HEK293 (cell line): ENCODE data around the gene FZD7.

ENCODE experiments used
- MEIS1 ChIP-seq: sonication (generic); formaldehyde crosslinking; IDR thresholded peaks from 2 replicates; pipeline ENCODE4 v1.8.1; 2022; ENCODE audit warnings: missing genetic modification reagents, mild to moderate bottlenecking, borderline replicate concordance
- SP2 ChIP-seq: fragments of 450-650 bp; formaldehyde crosslinking; IDR thresholded peaks from 2 replicates; pipeline ENCODE4 v1.5.1; 2016; ENCODE audit warnings: missing biosample characterization, missing genetic modification characterization
- SP7 ChIP-seq: fragments of 450-650 bp; formaldehyde crosslinking; IDR thresholded peaks from 2 replicates; pipeline ENCODE4 v1.5.1; 2016; ENCODE audit warnings: missing biosample characterization, missing genetic modification characterization
- TRIM28 ChIP-seq: IDR thresholded peaks from 2 replicates; pipeline ENCODE4 v1.6.1; 2011; ENCODE audit warnings: low read length, control low read depth, borderline replicate concordance
- WT1 ChIP-seq: fragments of 450-650 bp; formaldehyde crosslinking; IDR thresholded peaks from 2 replicates; pipeline ENCODE4 v1.5.1; 2016; ENCODE audit warnings: missing biosample characterization, missing genetic modification characterization
- ZFP69B ChIP-seq: fragments of 450-650 bp; formaldehyde crosslinking; IDR thresholded peaks from 2 replicates; pipeline ENCODE4 v1.5.1; 2016; ENCODE audit warnings: missing biosample characterization, missing genetic modification characterization
- ZNF155 ChIP-seq: fragments of 450-650 bp; formaldehyde crosslinking; IDR thresholded peaks from 2 replicates; pipeline ENCODE4 v1.5.1; 2016; ENCODE audit warnings: missing biosample characterization, missing genetic modification characterization
- ZNF19 ChIP-seq: fragments of 450-650 bp; formaldehyde crosslinking; IDR thresholded peaks from 2 replicates; pipeline ENCODE4; 2016; ENCODE audit warnings: missing biosample characterization, missing genetic modification characterization, low read depth
- ZNF248 ChIP-seq: fragments of 450-650 bp; formaldehyde crosslinking; IDR thresholded peaks from 2 replicates; pipeline ENCODE4 v1.5.1; 2017; ENCODE audit warnings: missing biosample characterization, missing genetic modification characterization
- ZNF302 ChIP-seq: fragments of 450-650 bp; formaldehyde crosslinking; IDR thresholded peaks from 2 replicates; pipeline ENCODE4 v1.5.1; 2016; ENCODE audit warnings: missing biosample characterization, missing genetic modification characterization, low read depth
- ZNF510 ChIP-seq: fragments of 450-650 bp; formaldehyde crosslinking; IDR thresholded peaks from 2 replicates; pipeline ENCODE4 v1.5.1; 2018; ENCODE audit warnings: mild to moderate bottlenecking, missing genetic modification characterization, missing biosample characterization; ENCODE audit not compliant: insufficient replicate concordance
- ZNF549 ChIP-seq: fragments of 450-650 bp; IDR thresholded peaks from 2 replicates; pipeline ENCODE4 v1.5.1; 2018; ENCODE audit warnings: missing biosample characterization, missing genetic modification characterization, mild to moderate bottlenecking, inconsistent platforms, moderate library complexity
- ZNF560 ChIP-seq: fragments of 450-650 bp; formaldehyde crosslinking; IDR thresholded peaks from 2 replicates; pipeline ENCODE4 v1.5.1; 2017; ENCODE audit warnings: missing biosample characterization, missing genetic modification characterization, borderline replicate concordance
- ZNF623 ChIP-seq: fragments of 450-650 bp; formaldehyde crosslinking; IDR thresholded peaks from 2 replicates; pipeline ENCODE4 v1.5.1; 2016; ENCODE audit warnings: missing biosample characterization, missing genetic modification characterization
- ZNF664 ChIP-seq: fragments of 450-650 bp; formaldehyde crosslinking; IDR thresholded peaks from 2 replicates; pipeline ENCODE4 v1.5.1; 2016; ENCODE audit warnings: missing biosample characterization, missing genetic modification characterization
- ZNF791 ChIP-seq: fragments of 450-650 bp; formaldehyde crosslinking; IDR thresholded peaks from 2 replicates; pipeline ENCODE4 v1.5.1; 2016; ENCODE audit warnings: missing biosample characterization, missing genetic modification characterization
- ZNF830 ChIP-seq: fragments of 450-650 bp; IDR thresholded peaks from 2 replicates; pipeline ENCODE4 v1.5.0; 2018; ENCODE audit warnings: missing biosample characterization, missing genetic modification characterization, low read depth, mild to moderate bottlenecking, moderate library complexity
- TF ChIP-seq, protein P1 (sequence below): fragments of 450-650 bp; formaldehyde crosslinking; IDR thresholded peaks from 2 replicates; pipeline ENCODE4 v1.5.1; 2017; ENCODE audit warnings: missing biosample characterization, missing genetic modification characterization
- TF ChIP-seq, protein P2 (sequence below): fragments of 450-650 bp; formaldehyde crosslinking; IDR thresholded peaks from 2 replicates; pipeline ENCODE4 v1.5.1; 2016; ENCODE audit warnings: missing biosample characterization, missing genetic modification characterization, low read depth
- TF ChIP-seq, protein P3 (sequence below): fragments of 450-650 bp; formaldehyde crosslinking; IDR thresholded peaks from 2 replicates; pipeline ENCODE4 v1.5.1; 2016; ENCODE audit warnings: missing biosample characterization, missing genetic modification characterization
- TF ChIP-seq, protein P4 (sequence below): fragments of 450-650 bp; formaldehyde crosslinking; conservative IDR thresholded peaks from 2 replicates; pipeline ENCODE4 v1.5.1; 2016; ENCODE audit warnings: low read depth, missing biosample characterization, missing genetic modification characterization
- TF ChIP-seq, protein P5 (sequence below): IDR thresholded peaks from 2 replicates; pipeline ENCODE4 v1.6.1; 2011; ENCODE audit warnings: mild to moderate bottlenecking, low read depth, low read length, borderline replicate concordance
- TF ChIP-seq, protein P6 (sequence below): fragments of 450-650 bp; formaldehyde crosslinking; IDR thresholded peaks from 2 replicates; pipeline ENCODE4 v1.5.1; 2016; ENCODE audit warnings: missing biosample characterization, missing genetic modification characterization, borderline replicate concordance
- TF ChIP-seq, protein P7 (sequence below): fragments of 450-650 bp; formaldehyde crosslinking; IDR thresholded peaks from 2 replicates; pipeline ENCODE4 v1.5.1; 2016; ENCODE audit warnings: missing biosample characterization, missing genetic modification characterization
- TF ChIP-seq, protein P8 (sequence below): fragments of 450-650 bp; formaldehyde crosslinking; IDR thresholded peaks from 2 replicates; pipeline ENCODE4 v1.5.1; 2016; ENCODE audit warnings: missing biosample characterization, missing genetic modification characterization

Gene FZD7

DNA sequence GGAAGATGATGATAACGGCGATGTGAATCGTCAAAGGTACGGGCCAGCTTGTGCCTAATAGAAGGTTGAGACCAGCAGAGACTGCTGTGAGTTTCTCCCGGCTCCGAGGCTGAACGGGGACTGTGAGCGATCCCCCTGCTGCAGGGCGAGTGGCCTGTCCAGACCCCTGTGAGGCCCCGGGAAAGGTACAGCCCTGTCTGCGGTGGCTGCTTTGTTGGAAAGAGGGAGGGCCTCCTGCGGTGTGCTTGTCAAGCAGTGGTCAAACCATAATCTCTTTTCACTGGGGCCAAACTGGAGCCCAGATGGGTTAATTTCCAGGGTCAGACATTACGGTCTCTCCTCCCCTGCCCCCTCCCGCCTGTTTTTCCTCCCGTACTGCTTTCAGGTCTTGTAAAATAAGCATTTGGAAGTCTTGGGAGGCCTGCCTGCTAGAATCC lies 3.0 kb downstream of the FZD7 start (continued):
- TF ChIP-seq, protein P1, sequence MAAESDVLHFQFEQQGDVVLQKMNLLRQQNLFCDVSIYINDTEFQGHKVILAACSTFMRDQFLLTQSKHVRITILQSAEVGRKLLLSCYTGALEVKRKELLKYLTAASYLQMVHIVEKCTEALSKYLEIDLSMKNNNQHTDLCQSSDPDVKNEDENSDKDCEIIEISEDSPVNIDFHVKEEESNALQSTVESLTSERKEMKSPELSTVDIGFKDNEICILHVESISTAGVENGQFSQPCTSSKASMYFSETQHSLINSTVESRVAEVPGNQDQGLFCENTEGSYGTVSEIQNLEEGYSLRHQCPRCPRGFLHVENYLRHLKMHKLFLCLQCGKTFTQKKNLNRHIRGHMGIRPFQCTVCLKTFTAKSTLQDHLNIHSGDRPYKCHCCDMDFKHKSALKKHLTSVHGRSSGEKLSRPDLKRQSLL (tag by site-specific recombination), result no peak
- TF ChIP-seq WT1 (tag by site-specific recombination), result peak; percentile 77
- no peak for TF ChIP-seq ZNF664 (tag by site-specific recombination)
- no peak for TF ChIP-seq ZNF560 (tag by site-specific recombination)
- TF ChIP-seq SP7 (tag by site-specific recombination), result no peak
- TF ChIP-seq ZNF623 (tag by site-specific recombination), result no peak
- TF ChIP-seq ZNF549 (tag by site-specific recombination), result no peak
- TF ChIP-seq, protein P2, sequence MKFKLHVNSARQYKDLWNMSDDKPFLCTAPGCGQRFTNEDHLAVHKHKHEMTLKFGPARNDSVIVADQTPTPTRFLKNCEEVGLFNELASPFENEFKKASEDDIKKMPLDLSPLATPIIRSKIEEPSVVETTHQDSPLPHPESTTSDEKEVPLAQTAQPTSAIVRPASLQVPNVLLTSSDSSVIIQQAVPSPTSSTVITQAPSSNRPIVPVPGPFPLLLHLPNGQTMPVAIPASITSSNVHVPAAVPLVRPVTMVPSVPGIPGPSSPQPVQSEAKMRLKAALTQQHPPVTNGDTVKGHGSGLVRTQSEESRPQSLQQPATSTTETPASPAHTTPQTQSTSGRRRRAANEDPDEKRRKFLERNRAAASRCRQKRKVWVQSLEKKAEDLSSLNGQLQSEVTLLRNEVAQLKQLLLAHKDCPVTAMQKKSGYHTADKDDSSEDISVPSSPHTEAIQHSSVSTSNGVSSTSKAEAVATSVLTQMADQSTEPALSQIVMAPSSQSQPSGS (tag by site-specific recombination), result no peak
- TF ChIP-seq, protein P3, sequence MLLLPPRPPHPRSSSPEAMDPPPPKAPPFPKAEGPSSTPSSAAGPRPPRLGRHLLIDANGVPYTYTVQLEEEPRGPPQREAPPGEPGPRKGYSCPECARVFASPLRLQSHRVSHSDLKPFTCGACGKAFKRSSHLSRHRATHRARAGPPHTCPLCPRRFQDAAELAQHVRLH (tag by site-specific recombination), result no peak
- TF ChIP-seq, protein P4, sequence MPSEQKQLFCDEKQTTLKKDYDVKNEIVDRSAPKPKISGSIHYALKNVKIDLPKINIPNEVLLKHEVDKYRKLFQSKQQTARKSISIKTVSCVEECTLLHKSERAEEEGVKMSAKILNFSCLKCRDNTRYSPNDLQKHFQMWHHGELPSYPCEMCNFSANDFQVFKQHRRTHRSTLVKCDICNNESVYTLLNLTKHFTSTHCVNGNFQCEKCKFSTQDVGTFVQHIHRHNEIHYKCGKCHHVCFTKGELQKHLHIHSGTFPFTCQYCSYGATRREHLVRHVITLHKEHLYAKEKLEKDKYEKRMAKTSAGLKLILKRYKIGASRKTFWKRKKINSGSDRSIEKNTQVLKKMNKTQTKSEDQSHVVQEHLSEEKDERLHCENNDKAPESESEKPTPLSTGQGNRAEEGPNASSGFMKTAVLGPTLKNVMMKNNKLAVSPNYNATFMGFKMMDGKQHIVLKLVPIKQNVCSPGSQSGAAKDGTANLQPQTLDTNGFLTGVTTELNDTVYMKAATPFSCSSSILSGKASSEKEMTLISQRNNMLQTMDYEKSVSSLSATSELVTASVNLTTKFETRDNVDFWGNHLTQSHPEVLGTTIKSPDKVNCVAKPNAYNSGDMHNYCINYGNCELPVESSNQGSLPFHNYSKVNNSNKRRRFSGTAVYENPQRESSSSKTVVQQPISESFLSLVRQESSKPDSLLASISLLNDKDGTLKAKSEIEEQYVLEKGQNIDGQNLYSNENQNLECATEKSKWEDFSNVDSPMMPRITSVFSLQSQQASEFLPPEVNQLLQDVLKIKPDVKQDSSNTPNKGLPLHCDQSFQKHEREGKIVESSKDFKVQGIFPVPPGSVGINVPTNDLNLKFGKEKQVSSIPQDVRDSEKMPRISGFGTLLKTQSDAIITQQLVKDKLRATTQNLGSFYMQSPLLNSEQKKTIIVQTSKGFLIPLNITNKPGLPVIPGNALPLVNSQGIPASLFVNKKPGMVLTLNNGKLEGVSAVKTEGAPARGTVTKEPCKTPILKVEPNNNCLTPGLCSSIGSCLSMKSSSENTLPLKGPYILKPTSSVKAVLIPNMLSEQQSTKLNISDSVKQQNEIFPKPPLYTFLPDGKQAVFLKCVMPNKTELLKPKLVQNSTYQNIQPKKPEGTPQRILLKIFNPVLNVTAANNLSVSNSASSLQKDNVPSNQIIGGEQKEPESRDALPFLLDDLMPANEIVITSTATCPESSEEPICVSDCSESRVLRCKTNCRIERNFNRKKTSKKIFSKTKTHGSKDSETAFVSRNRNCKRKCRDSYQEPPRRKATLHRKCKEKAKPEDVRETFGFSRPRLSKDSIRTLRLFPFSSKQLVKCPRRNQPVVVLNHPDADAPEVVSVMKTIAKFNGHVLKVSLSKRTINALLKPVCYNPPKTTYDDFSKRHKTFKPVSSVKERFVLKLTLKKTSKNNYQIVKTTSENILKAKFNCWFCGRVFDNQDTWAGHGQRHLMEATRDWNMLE, result no peak
- TF ChIP-seq, protein P5, sequence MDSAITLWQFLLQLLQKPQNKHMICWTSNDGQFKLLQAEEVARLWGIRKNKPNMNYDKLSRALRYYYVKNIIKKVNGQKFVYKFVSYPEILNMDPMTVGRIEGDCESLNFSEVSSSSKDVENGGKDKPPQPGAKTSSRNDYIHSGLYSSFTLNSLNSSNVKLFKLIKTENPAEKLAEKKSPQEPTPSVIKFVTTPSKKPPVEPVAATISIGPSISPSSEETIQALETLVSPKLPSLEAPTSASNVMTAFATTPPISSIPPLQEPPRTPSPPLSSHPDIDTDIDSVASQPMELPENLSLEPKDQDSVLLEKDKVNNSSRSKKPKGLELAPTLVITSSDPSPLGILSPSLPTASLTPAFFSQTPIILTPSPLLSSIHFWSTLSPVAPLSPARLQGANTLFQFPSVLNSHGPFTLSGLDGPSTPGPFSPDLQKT, result no peak
- no peak for TF ChIP-seq TRIM28
- TF ChIP-seq, protein P6, sequence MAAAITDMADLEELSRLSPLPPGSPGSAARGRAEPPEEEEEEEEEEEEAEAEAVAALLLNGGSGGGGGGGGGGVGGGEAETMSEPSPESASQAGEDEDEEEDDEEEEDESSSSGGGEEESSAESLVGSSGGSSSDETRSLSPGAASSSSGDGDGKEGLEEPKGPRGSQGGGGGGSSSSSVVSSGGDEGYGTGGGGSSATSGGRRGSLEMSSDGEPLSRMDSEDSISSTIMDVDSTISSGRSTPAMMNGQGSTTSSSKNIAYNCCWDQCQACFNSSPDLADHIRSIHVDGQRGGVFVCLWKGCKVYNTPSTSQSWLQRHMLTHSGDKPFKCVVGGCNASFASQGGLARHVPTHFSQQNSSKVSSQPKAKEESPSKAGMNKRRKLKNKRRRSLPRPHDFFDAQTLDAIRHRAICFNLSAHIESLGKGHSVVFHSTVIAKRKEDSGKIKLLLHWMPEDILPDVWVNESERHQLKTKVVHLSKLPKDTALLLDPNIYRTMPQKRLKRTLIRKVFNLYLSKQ, result no peak
- TF ChIP-seq, protein P7, sequence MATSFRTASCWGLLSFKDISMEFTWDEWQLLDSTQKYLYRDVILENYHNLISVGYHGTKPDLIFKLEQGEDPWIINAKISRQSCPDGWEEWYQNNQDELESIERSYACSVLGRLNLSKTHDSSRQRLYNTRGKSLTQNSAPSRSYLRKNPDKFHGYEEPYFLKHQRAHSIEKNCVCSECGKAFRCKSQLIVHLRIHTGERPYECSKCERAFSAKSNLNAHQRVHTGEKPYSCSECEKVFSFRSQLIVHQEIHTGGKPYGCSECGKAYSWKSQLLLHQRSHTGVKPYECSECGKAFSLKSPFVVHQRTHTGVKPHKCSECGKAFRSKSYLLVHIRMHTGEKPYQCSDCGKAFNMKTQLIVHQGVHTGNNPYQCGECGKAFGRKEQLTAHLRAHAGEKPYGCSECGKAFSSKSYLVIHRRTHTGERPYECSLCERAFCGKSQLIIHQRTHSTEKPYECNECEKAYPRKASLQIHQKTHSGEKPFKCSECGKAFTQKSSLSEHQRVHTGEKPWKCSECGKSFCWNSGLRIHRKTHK (tag by site-specific recombination), result no peak
- no peak for TF ChIP-seq ZNF510 (tag by site-specific recombination)
- no peak for TF ChIP-seq MEIS1 (CRISPR knock-in tag)
- TF ChIP-seq ZNF830 (tag by site-specific recombination), result no peak
- TF ChIP-seq, protein P8, sequence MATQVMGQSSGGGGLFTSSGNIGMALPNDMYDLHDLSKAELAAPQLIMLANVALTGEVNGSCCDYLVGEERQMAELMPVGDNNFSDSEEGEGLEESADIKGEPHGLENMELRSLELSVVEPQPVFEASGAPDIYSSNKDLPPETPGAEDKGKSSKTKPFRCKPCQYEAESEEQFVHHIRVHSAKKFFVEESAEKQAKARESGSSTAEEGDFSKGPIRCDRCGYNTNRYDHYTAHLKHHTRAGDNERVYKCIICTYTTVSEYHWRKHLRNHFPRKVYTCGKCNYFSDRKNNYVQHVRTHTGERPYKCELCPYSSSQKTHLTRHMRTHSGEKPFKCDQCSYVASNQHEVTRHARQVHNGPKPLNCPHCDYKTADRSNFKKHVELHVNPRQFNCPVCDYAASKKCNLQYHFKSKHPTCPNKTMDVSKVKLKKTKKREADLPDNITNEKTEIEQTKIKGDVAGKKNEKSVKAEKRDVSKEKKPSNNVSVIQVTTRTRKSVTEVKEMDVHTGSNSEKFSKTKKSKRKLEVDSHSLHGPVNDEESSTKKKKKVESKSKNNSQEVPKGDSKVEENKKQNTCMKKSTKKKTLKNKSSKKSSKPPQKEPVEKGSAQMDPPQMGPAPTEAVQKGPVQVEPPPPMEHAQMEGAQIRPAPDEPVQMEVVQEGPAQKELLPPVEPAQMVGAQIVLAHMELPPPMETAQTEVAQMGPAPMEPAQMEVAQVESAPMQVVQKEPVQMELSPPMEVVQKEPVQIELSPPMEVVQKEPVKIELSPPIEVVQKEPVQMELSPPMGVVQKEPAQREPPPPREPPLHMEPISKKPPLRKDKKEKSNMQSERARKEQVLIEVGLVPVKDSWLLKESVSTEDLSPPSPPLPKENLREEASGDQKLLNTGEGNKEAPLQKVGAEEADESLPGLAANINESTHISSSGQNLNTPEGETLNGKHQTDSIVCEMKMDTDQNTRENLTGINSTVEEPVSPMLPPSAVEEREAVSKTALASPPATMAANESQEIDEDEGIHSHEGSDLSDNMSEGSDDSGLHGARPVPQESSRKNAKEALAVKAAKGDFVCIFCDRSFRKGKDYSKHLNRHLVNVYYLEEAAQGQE (tag by site-specific recombination), result no peak
- no peak for TF ChIP-seq ZNF19 (tag by site-specific recombination)
- no peak for TF ChIP-seq ZNF248 (tag by site-specific recombination)
- no peak for TF ChIP-seq ZNF155 (tag by site-specific recombination)
- TF ChIP-seq ZFP69B, result no peak
- no peak; the same call in 1 of the 2 replicates for TF ChIP-seq SP2 (tag by site-specific recombination)
- TF ChIP-seq ZNF791 (tag by site-specific recombination), result no peak
- no peak for TF ChIP-seq ZNF302 (tag by site-specific recombination)
